ENCODE data around the gene GBP7. TPM values are rescaled to one million over a fixed set of nuclear protein-coding genes. Genes with fewer than 3 reads are reported as not detected.
A peak's percentile ranks its signal among the peaks of the same experiment; 100 is the strongest.

Gene GBP7
- total RNA-seq, 2 donors from 2014 or later = not detected

- H3K4me1 Mint-ChIP-seq = peaks cover 53% of the 10 kb centered on the region
- H3K27me3 Mint-ChIP-seq = no peaks in the 10 kb centered on the region
- peak overlapping the region; percentile 97 for H3K27ac Mint-ChIP-seq
- peak overlapping the region; percentile 99 for H3K4me3 Mint-ChIP-seq
- DNase-seq = no peak
- ATAC-seq = peak; percentile 29
- peaks cover 11% of the 10 kb centered on the region for H3K36me3 Mint-ChIP-seq (ENCODE audit: low read depth)
- no peaks in the 10 kb centered on the region for H3K9me3 ChIP-seq (ENCODE audit: control insufficient read depth, low read length, poor library complexity, severe bottlenecking)
Observed at GRCh38 chr1:89125240-89125912, 50.4 kb downstream of the GBP7 start.

- Mint-ChIP-seq H3K36me3 (ENCODE audit: low read depth) (peaks cover 6% of the 10 kb centered on the region), H3K27me3 (no peaks in the 10 kb centered on the region), H3K27ac (peak overlapping the region; percentile 97), H3K4me3 (no peak overlapping the region), H3K4me1 (peaks cover 36% of the 10 kb centered on the region)
- ATAC-seq (no peak), DNase-seq (no peak)
- H3K9me3 ChIP-seq (ENCODE audit: control insufficient read depth, low read length, poor library complexity, severe bottlenecking) = no peaks in the 10 kb centered on the region
Observed at GRCh38 chr1:89121641-89122040, 54.2 kb downstream of the GBP7 start.

GRCh38 chr1:89114662-89115061 lies 61.1 kb downstream of the GBP7 start:
- Mint-ChIP-seq H3K27me3 (no peaks in the 10 kb centered on the region), H3K4me3 (no peak overlapping the region), H3K4me1 (peaks cover 21% of the 10 kb centered on the region), H3K27ac (peak overlapping the region; percentile 90), H3K36me3 (ENCODE audit: low read depth) (peaks cover 17% of the 10 kb centered on the region)
- H3K9me3 ChIP-seq (ENCODE audit: control insufficient read depth, low read length, poor library complexity, severe bottlenecking) = no peaks in the 10 kb centered on the region
- no peak for ATAC-seq
- DNase-seq = no peak

- no peak overlapping the region for H3K4me3 Mint-ChIP-seq
- H3K9me3 ChIP-seq (ENCODE audit: control insufficient read depth, low read length, poor library complexity, severe bottlenecking) = no peaks in the 10 kb centered on the region
- ATAC-seq (no peak), DNase-seq (no peak)
- peak overlapping the region; percentile 70 for H3K27ac Mint-ChIP-seq
- H3K36me3 Mint-ChIP-seq (ENCODE audit: low read depth) = peaks cover 21% of the 10 kb centered on the region
- peaks cover 24% of the 10 kb centered on the region for H3K4me1 Mint-ChIP-seq
- no peaks in the 10 kb centered on the region for H3K27me3 Mint-ChIP-seq
Observed at GRCh38 chr1:89112871-89113613, 62.8 kb downstream of the GBP7 start.

- ATAC-seq = no peak
- Mint-ChIP-seq H3K36me3 (ENCODE audit: low read depth) (peaks cover 17% of the 10 kb centered on the region), H3K4me1 (peaks cover 3% of the 10 kb centered on the region), H3K4me3 (no peak overlapping the region), H3K27ac (no peak overlapping the region), H3K27me3 (no peaks in the 10 kb centered on the region)
- no peaks in the 10 kb centered on the region for H3K9me3 ChIP-seq (ENCODE audit: control insufficient read depth, low read length, poor library complexity, severe bottlenecking)
- no peak for DNase-seq
Observed at GRCh38 chr1:89104687-89105086, 71.1 kb downstream of the GBP7 start.

GRCh38 chr1:89104147-89104546 lies 71.7 kb downstream of the GBP7 start:
- ATAC-seq (no peak), DNase-seq (no peak)
- Mint-ChIP-seq H3K27ac (no peak overlapping the region), H3K27me3 (no peaks in the 10 kb centered on the region), H3K36me3 (ENCODE audit: low read depth) (peaks cover 12% of the 10 kb centered on the region), H3K4me3 (no peak overlapping the region), H3K4me1 (peaks cover 3% of the 10 kb centered on the region)
- H3K9me3 ChIP-seq (ENCODE audit: control insufficient read depth, low read length, poor library complexity, severe bottlenecking) = no peaks in the 10 kb centered on the region

DNA sequence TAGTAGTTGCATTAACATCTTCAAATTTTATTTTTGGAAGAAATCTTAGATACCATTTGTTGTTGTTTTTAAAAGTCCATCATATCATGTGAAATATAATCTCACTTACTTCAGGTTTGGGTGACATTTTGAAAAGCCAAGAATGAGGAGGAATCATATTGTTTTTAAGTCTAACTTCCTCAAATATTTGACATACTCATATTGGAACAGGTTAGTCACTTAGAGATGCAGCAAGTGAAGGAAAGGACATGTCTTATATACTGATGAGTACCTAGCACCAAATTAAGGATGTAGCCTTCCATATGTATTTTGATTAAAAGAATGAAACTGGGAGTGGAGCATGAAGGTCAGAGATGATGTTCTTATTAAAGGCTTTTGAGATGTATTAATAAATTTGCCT lies 73.8 kb downstream of the GBP7 start:
- Mint-ChIP-seq H3K4me3 (no peak overlapping the region), H3K36me3 (ENCODE audit: low read depth) (peaks cover 7% of the 10 kb centered on the region), H3K27me3 (no peaks in the 10 kb centered on the region), H3K27ac (no peak overlapping the region), H3K4me1 (no peaks in the 10 kb centered on the region)
- no peak for ATAC-seq
- DNase-seq = no peak
- H3K9me3 ChIP-seq (ENCODE audit: control insufficient read depth, low read length, poor library complexity, severe bottlenecking) = no peaks in the 10 kb centered on the region

- no peak for DNase-seq
- H3K4me3 Mint-ChIP-seq = no peak overlapping the region
- H3K27ac Mint-ChIP-seq = no peak overlapping the region
- no peaks in the 10 kb centered on the region for H3K4me1 Mint-ChIP-seq
- H3K36me3 Mint-ChIP-seq (ENCODE audit: low read depth) = peaks cover 4% of the 10 kb centered on the region
- no peaks in the 10 kb centered on the region for H3K27me3 Mint-ChIP-seq
- H3K9me3 ChIP-seq (ENCODE audit: control insufficient read depth, low read length, poor library complexity, severe bottlenecking) = no peaks in the 10 kb centered on the region
- ATAC-seq = no peak
Observed at GRCh38 chr1:89100412-89100811, 75.4 kb downstream of the GBP7 start.

- Mint-ChIP-seq H3K27me3 (peaks cover 3% of the 10 kb centered on the region), H3K4me1 (no peaks in the 10 kb centered on the region), H3K36me3 (ENCODE audit: low read depth) (peaks cover 5% of the 10 kb centered on the region), H3K4me3 (no peak overlapping the region), H3K27ac (no peak overlapping the region)
- ATAC-seq = no peak
- no peaks in the 10 kb centered on the region for H3K9me3 ChIP-seq (ENCODE audit: control insufficient read depth, low read length, poor library complexity, severe bottlenecking)
- no peak for DNase-seq
Observed at GRCh38 chr1:89098857-89099256, 76.9 kb downstream of the GBP7 start.

- Mint-ChIP-seq H3K4me1 (no peaks in the 10 kb centered on the region), H3K27me3 (peaks cover 6% of the 10 kb centered on the region)
Observed at GRCh38 chr1:89095737-89096136, 80.1 kb downstream of the GBP7 start.

DNA sequence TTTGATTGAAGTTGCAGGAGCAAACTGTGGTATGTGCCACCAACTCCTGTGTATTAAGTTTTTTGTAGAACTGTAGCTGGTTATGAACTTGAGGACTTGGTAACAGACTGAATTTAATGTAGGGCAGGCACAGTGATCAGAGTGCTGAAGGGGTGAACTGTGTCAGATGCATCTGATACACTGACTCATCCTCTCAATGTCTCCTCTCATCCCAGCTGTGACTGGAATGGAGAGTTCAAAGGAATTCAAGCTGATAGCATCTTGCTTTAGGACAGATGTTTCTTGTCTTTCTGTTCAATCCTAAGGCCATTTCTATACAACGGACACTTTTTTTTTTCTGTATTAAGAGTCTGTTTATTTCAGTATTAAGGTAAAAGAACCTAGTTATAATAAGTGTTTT lies 85.8 kb downstream of the GBP7 start:
- no peaks in the 10 kb centered on the region for H3K4me1 Mint-ChIP-seq
- H3K4me3 Mint-ChIP-seq = no peak overlapping the region
- ATAC-seq (no peak), DNase-seq (no peak)
- peaks cover 2% of the 10 kb centered on the region for H3K36me3 Mint-ChIP-seq (ENCODE audit: low read depth)
- peaks cover 6% of the 10 kb centered on the region for H3K27me3 Mint-ChIP-seq
- no peaks in the 10 kb centered on the region for H3K9me3 ChIP-seq (ENCODE audit: control insufficient read depth, low read length, poor library complexity, severe bottlenecking)
- H3K27ac Mint-ChIP-seq = no peak overlapping the region

More at GRCh38 chr1:89095737-89096136, 80.1 kb downstream of the GBP7 start:
- Mint-ChIP-seq H3K4me3 (no peak overlapping the region), H3K36me3 (ENCODE audit: low read depth) (peaks cover 5% of the 10 kb centered on the region), H3K27ac (no peak overlapping the region)
- no peak for ATAC-seq
- no peak for DNase-seq
- H3K9me3 ChIP-seq (ENCODE audit: control insufficient read depth, low read length, poor library complexity, severe bottlenecking) = no peaks in the 10 kb centered on the region

GRCh38 chr1:89088572-89088971 lies 87.2 kb downstream of the GBP7 start:
- no peak overlapping the region for H3K4me3 Mint-ChIP-seq
- DNase-seq = no peak
- H3K27ac Mint-ChIP-seq = no peak overlapping the region
- H3K9me3 ChIP-seq (ENCODE audit: control insufficient read depth, low read length, poor library complexity, severe bottlenecking) = no peaks in the 10 kb centered on the region
- no peaks in the 10 kb centered on the region for H3K36me3 Mint-ChIP-seq (ENCODE audit: low read depth)
- H3K27me3 Mint-ChIP-seq = peaks cover under 1% of the 10 kb centered on the region
- H3K4me1 Mint-ChIP-seq = peaks cover 6% of the 10 kb centered on the region
- ATAC-seq = no peak

GRCh38 chr1:89087241-89087640 lies 88.6 kb downstream of the GBP7 start:
- Mint-ChIP-seq H3K36me3 (ENCODE audit: low read depth) (no peaks in the 10 kb centered on the region), H3K27me3 (no peaks in the 10 kb centered on the region), H3K4me1 (peaks cover 6% of the 10 kb centered on the region), H3K27ac (no peak overlapping the region), H3K4me3 (no peak overlapping the region)
- DNase-seq (no peak), ATAC-seq (no peak)
- H3K9me3 ChIP-seq (ENCODE audit: control insufficient read depth, low read length, poor library complexity, severe bottlenecking) = no peaks in the 10 kb centered on the region

DNA sequence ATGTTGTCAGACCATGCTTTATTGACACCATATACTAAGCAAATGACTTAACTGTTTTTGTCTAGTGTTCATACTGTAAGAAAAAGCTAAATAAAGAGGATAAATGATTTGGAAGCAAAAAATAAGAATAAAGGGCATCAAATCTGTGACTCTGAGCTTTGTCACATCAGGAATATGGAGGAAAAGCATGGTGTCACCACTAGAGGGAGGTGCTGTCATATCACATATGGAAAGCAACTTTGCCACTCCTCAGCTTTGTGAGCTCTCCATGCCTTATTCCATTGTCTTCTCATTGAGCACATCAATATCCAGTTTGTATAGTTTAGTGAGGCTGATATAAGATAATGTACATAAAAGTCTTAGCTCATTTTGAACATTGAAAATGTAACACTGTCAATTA lies 90.0 kb downstream of the GBP7 start:
- ATAC-seq = peak; percentile 73
- H3K27me3 Mint-ChIP-seq = no peaks in the 10 kb centered on the region
- no peak overlapping the region for H3K27ac Mint-ChIP-seq
- no peaks in the 10 kb centered on the region for H3K9me3 ChIP-seq (ENCODE audit: control insufficient read depth, low read length, poor library complexity, severe bottlenecking)
- peaks cover 6% of the 10 kb centered on the region for H3K4me1 Mint-ChIP-seq
- H3K4me3 Mint-ChIP-seq = no peak overlapping the region
- H3K36me3 Mint-ChIP-seq (ENCODE audit: low read depth) = no peaks in the 10 kb centered on the region
- peak in 1 of 3 donors; percentile 28 for DNase-seq
